ENCODE data around the gene STN1.

Gene STN1

GRCh38 chr10:103850572-103850895 is 67.5 kb downstream of the STN1 start:
- Histone ChIP-seq H4K91ac (ENCODE audit: low read depth, low read length) (no peak overlapping the region), H3K27ac (ENCODE audit: low read depth, low read length) (no peak overlapping the region), H4K8ac (ENCODE audit: low read depth, low read length) (no peak overlapping the region), H3K14ac (ENCODE audit: low read length) (no peak overlapping the region), H2AK5ac (ENCODE audit: low read length) (no peak overlapping the region), H3K79me2 (ENCODE audit: control insufficient read depth, insufficient read depth, low read length, poor library complexity) (no peaks in the 10 kb centered on the region), H3K18ac (ENCODE audit: low read length) (no peak overlapping the region), H3K79me1 (ENCODE audit: low read length) (peaks cover 2% of the 10 kb centered on the region), H2BK12ac (ENCODE audit: low read length) (no peak overlapping the region), H3K4me1 (ENCODE audit: control insufficient read depth in 1 of 2, insufficient read depth in 2 of 2, low read length in 2 of 2) (peaks cover 5 to 9% of the 10 kb centered on the region in 2 experiments), H2BK120ac (ENCODE audit: insufficient read depth, low read length, poor library complexity) (no peak overlapping the region), H3K4ac (ENCODE audit: low read depth, low read length) (no peak overlapping the region), H2BK5ac (ENCODE audit: low read depth, low read length, poor library complexity) (no peak overlapping the region), H4K12ac (ENCODE audit: low read depth, low read length) (no peak overlapping the region), H3K9me3 (ENCODE audit: insufficient read depth, low read depth, low read length) (no peaks in the 10 kb centered on the region), H3K36me3 (ENCODE audit: control insufficient read depth in 1 of 2, insufficient read depth in 2 of 2, low read length in 2 of 2) (no peaks in the 10 kb centered on the region), H2AFZ (ENCODE audit: insufficient read depth, low read length, poor library complexity) (no peak overlapping the region), H3K9ac (ENCODE audit: low read length) (no peak overlapping the region), H3K27me3 (ENCODE audit: insufficient read depth, low read length) (no peaks in the 10 kb centered on the region), H3K4me3 (ENCODE audit: low read depth, low read length) (no peak overlapping the region), H3K23ac (ENCODE audit: low read length) (no peak overlapping the region), H3K4me2 (ENCODE audit: low read length) (no peak overlapping the region)
- WGBS (ENCODE audit: extremely low coverage, insufficient coverage, insufficient read length), result no CpG with 5 or more reads among the region's 3 CpGs
- DNase-seq, result no peak

- no peaks in the 10 kb centered on the region for H3K36me3 ChIP-seq (ENCODE audit: control insufficient read depth in 1 of 2, insufficient read depth in 2 of 2, low read length in 2 of 2)
Measured at GRCh38 chr10:103849880-103850571, 68.0 kb downstream of the STN1 start.

GRCh38 chr10:103849212-103849877 is 68.6 kb downstream of the STN1 start:
- H2BK5ac ChIP-seq (ENCODE audit: low read depth, low read length, poor library complexity), result no peak overlapping the region
- no peak overlapping the region for H2AK5ac ChIP-seq (ENCODE audit: low read length)
- H3K4me2 ChIP-seq (ENCODE audit: low read length), result no peak overlapping the region
- no peak overlapping the region for H4K12ac ChIP-seq (ENCODE audit: low read depth, low read length)
- H3K23ac ChIP-seq (ENCODE audit: low read length), result no peak overlapping the region
- peaks cover 0 to 3% of the 10 kb centered on the region in 2 experiments for H3K4me1 ChIP-seq (ENCODE audit: control insufficient read depth in 1 of 2, insufficient read depth in 2 of 2, low read length in 2 of 2)
- no peak overlapping the region for H2BK12ac ChIP-seq (ENCODE audit: low read length)
- H4K91ac ChIP-seq (ENCODE audit: low read depth, low read length), result no peak overlapping the region
- H3K4ac ChIP-seq (ENCODE audit: low read depth, low read length), result no peak overlapping the region
- WGBS (ENCODE audit: extremely low coverage, insufficient coverage, insufficient read length), result no CpG with 5 or more reads among the region's 10 CpGs
- no peak overlapping the region for H3K18ac ChIP-seq (ENCODE audit: low read length)
- no peaks in the 10 kb centered on the region for H3K79me1 ChIP-seq (ENCODE audit: low read length)
- H3K4me3 ChIP-seq (ENCODE audit: low read depth, low read length), result no peak overlapping the region
- H3K9me3 ChIP-seq (ENCODE audit: insufficient read depth, low read depth, low read length), result no peaks in the 10 kb centered on the region
- H3K27me3 ChIP-seq (ENCODE audit: insufficient read depth, low read length), result no peaks in the 10 kb centered on the region
- H3K9ac ChIP-seq (ENCODE audit: low read length), result no peak overlapping the region
- no peak overlapping the region for H3K14ac ChIP-seq (ENCODE audit: low read length)
- H2BK120ac ChIP-seq (ENCODE audit: insufficient read depth, low read length, poor library complexity), result no peak overlapping the region
- no peaks in the 10 kb centered on the region for H3K79me2 ChIP-seq (ENCODE audit: control insufficient read depth, insufficient read depth, low read length, poor library complexity)
- no peaks in the 10 kb centered on the region for H3K36me3 ChIP-seq (ENCODE audit: control insufficient read depth in 1 of 2, insufficient read depth in 2 of 2, low read length in 2 of 2)
- DNase-seq, result no peak
- no peak overlapping the region for H2AFZ ChIP-seq (ENCODE audit: insufficient read depth, low read length, poor library complexity)
- H3K27ac ChIP-seq (ENCODE audit: low read depth, low read length), result no peak overlapping the region
- no peak overlapping the region for H4K8ac ChIP-seq (ENCODE audit: low read depth, low read length)

More at GRCh38 chr10:103849880-103850571, 68.0 kb downstream of the STN1 start:
- H3K79me1 ChIP-seq (ENCODE audit: low read length), result peaks cover under 1% of the 10 kb centered on the region
- no peak overlapping the region for H2AFZ ChIP-seq (ENCODE audit: insufficient read depth, low read length, poor library complexity)
- no peak overlapping the region for H4K91ac ChIP-seq (ENCODE audit: low read depth, low read length)
- no peak overlapping the region for H2AK5ac ChIP-seq (ENCODE audit: low read length)
- no peaks in the 10 kb centered on the region for H3K79me2 ChIP-seq (ENCODE audit: control insufficient read depth, insufficient read depth, low read length, poor library complexity)
- H3K27me3 ChIP-seq (ENCODE audit: insufficient read depth, low read length), result no peaks in the 10 kb centered on the region
- H3K4ac ChIP-seq (ENCODE audit: low read depth, low read length), result no peak overlapping the region
- H4K12ac ChIP-seq (ENCODE audit: low read depth, low read length), result no peak overlapping the region
- no peak overlapping the region for H2BK5ac ChIP-seq (ENCODE audit: low read depth, low read length, poor library complexity)
- H2BK120ac ChIP-seq (ENCODE audit: insufficient read depth, low read length, poor library complexity), result no peak overlapping the region
- no CpG with 5 or more reads among the region's 8 CpGs for WGBS (ENCODE audit: extremely low coverage, insufficient coverage, insufficient read length)
- H3K4me3 ChIP-seq (ENCODE audit: low read depth, low read length), result no peak overlapping the region
- peaks cover 5 to 8% of the 10 kb centered on the region in 2 experiments for H3K4me1 ChIP-seq (ENCODE audit: control insufficient read depth in 1 of 2, insufficient read depth in 2 of 2, low read length in 2 of 2)
- no peak overlapping the region for H4K8ac ChIP-seq (ENCODE audit: low read depth, low read length)
- no peak overlapping the region for H3K14ac ChIP-seq (ENCODE audit: low read length)
- no peak overlapping the region for H3K9ac ChIP-seq (ENCODE audit: low read length)
- H3K18ac ChIP-seq (ENCODE audit: low read length), result no peak overlapping the region
- DNase-seq, result no peak
- H3K23ac ChIP-seq (ENCODE audit: low read length), result no peak overlapping the region
- H2BK12ac ChIP-seq (ENCODE audit: low read length), result no peak overlapping the region
- no peak overlapping the region for H3K27ac ChIP-seq (ENCODE audit: low read depth, low read length)
- no peaks in the 10 kb centered on the region for H3K9me3 ChIP-seq (ENCODE audit: insufficient read depth, low read depth, low read length)
- no peak overlapping the region for H3K4me2 ChIP-seq (ENCODE audit: low read length)

GRCh38 chr10:103847909-103848468 is 70.0 kb downstream of the STN1 start:
- Histone ChIP-seq H4K8ac (ENCODE audit: low read depth, low read length) (no peak overlapping the region), H3K79me1 (ENCODE audit: low read length) (no peaks in the 10 kb centered on the region), H2AK5ac (ENCODE audit: low read length) (no peak overlapping the region), H3K14ac (ENCODE audit: low read length) (no peak overlapping the region), H2BK120ac (ENCODE audit: insufficient read depth, low read length, poor library complexity) (no peak overlapping the region), H3K23ac (ENCODE audit: low read length) (no peak overlapping the region), H2BK12ac (ENCODE audit: low read length) (no peak overlapping the region), H4K12ac (ENCODE audit: low read depth, low read length) (no peak overlapping the region), H3K36me3 (ENCODE audit: control insufficient read depth in 1 of 2, insufficient read depth in 2 of 2, low read length in 2 of 2) (no peaks in the 10 kb centered on the region), H4K91ac (ENCODE audit: low read depth, low read length) (no peak overlapping the region), H3K4me3 (ENCODE audit: low read depth, low read length) (no peak overlapping the region), H3K4me1 (ENCODE audit: control insufficient read depth in 1 of 2, insufficient read depth in 2 of 2, low read length in 2 of 2) (no peaks in the 10 kb centered on the region), H2BK5ac (ENCODE audit: low read depth, low read length, poor library complexity) (no peak overlapping the region), H3K18ac (ENCODE audit: low read length) (no peak overlapping the region), H3K27me3 (ENCODE audit: insufficient read depth, low read length) (no peaks in the 10 kb centered on the region), H3K9me3 (ENCODE audit: insufficient read depth, low read depth, low read length) (no peaks in the 10 kb centered on the region), H2AFZ (ENCODE audit: insufficient read depth, low read length, poor library complexity) (no peak overlapping the region), H3K4ac (ENCODE audit: low read depth, low read length) (no peak overlapping the region), H3K9ac (ENCODE audit: low read length) (no peak overlapping the region), H3K27ac (ENCODE audit: low read depth, low read length) (no peak overlapping the region), H3K4me2 (ENCODE audit: low read length) (no peak overlapping the region), H3K79me2 (ENCODE audit: control insufficient read depth, insufficient read depth, low read length, poor library complexity) (no peaks in the 10 kb centered on the region)
- no CpG with 5 or more reads among the region's 8 CpGs for WGBS (ENCODE audit: extremely low coverage, insufficient coverage, insufficient read length)
- no peak for DNase-seq
